Smooth muscle cell (in vitro differentiated cells): ENCODE measurements around the gene KRT3. TPM values are rescaled to one million over a fixed set of nuclear protein-coding genes. Genes with fewer than 3 reads are reported as not detected.

Experiments
- DNase-seq: peaks from one replicate; lab custom pipeline; 2025; ENCODE audit not compliant: unreplicated experiment; lab: John Stamatoyannopoulos, UW
- H2AFZ ChIP-seq: fragments of 200-600 bp; sonication (generic); 2 replicates; pipeline ENCODE4 v1.6.0; 2016; ENCODE audit warnings: antibody characterized with exemption, low read depth, mild to moderate bottlenecking
- H3F3A ChIP-seq: fragments of 200-600 bp; sonication (generic); 2 replicates; pipeline ENCODE4 v1.6.0; 2017; ENCODE audit warnings: antibody characterized with exemption, low read depth
- H3K27ac ChIP-seq: fragments of 200-600 bp; sonication (generic); 2 replicates; pipeline ENCODE4 v1.5.1; 2016; ENCODE audit warnings: low read depth, mild to moderate bottlenecking
- H3K27me3 ChIP-seq: fragments of 200-600 bp; sonication (generic); 2 replicates; pipeline ENCODE4 v1.6.1; 2016; ENCODE audit warnings: low read depth, mild to moderate bottlenecking
- H3K36me3 ChIP-seq: fragments of 200-600 bp; sonication (generic); 2 replicates; pipeline ENCODE4 v1.5.1; 2016; ENCODE audit warnings: low read depth
- H3K4me1 ChIP-seq: fragments of 200-600 bp; sonication (generic); 2 replicates; pipeline ENCODE4 v1.5.1; 2016; ENCODE audit warnings: low read depth
- H3K4me2 ChIP-seq: fragments of 200-600 bp; sonication (generic); 2 replicates; pipeline ENCODE4 v1.6.0; 2016; ENCODE audit warnings: mild to moderate bottlenecking
- H3K4me3 ChIP-seq: fragments of 200-600 bp; sonication (generic); 2 replicates; pipeline ENCODE4 v1.5.1; 2016; ENCODE audit warnings: mild to moderate bottlenecking
- H3K79me2 ChIP-seq: fragments of 200-600 bp; sonication (generic); 2 replicates; pipeline ENCODE4 v1.6.0; 2016; ENCODE audit warnings: low read depth, mild to moderate bottlenecking
- H3K9ac ChIP-seq: fragments of 200-600 bp; sonication (generic); 2 replicates; pipeline ENCODE4 v1.6.0; 2016; ENCODE audit warnings: low read depth
- H3K9me3 ChIP-seq: fragments of 200-600 bp; sonication (generic); replicated peaks from 2 replicates; pipeline ENCODE4 v1.5.1; 2016; ENCODE audit warnings: low read depth
- H4K20me1 ChIP-seq: fragments of 200-600 bp; sonication (generic); 2 replicates; pipeline ENCODE4 v1.6.0; 2016; ENCODE audit warnings: low read depth
- WGBS: methylation state at CpG from one replicate; pipeline ENCODE4 v1.1.7; 2016; ENCODE audit warnings: low lambda C conversion rate; 5-methylcytosine and 5-hydroxymethylcytosine counted together
- polyA plus RNA-seq: library from polyadenylated mRNA; unstranded; fragments of >200 nt; fragmentation: Nextera tagmentation; extraction: Ambion mirVana; gene quantifications from 2 replicates; pipeline ENCODE4 v1.2.1, GENCODE V29; 2016
- total RNA-seq: library from RNA; depleted of rRNA; stranded (reverse); fragments of >200 nt; gene quantifications from 2 replicates; pipeline ENCODE4 v1.2.3, GENCODE V29; 2014
- TF ChIP-seq, protein P1 (sequence below): fragments of 200-600 bp; sonication (generic); IDR thresholded peaks from 2 replicates; pipeline ENCODE4 v1.5.1; 2017; ENCODE audit warnings: borderline replicate concordance, mild to moderate bottlenecking, antibody characterized with exemption; ENCODE audit not compliant: insufficient read depth, poor library complexity, severe bottlenecking

The KRT3 gene
- total and polyA plus RNA-seq, 2 experiments from 2014 or later = not detected

- Histone ChIP-seq H3K4me1 (peaks cover 12% of the 10 kb centered on the region), H3K9me3 (no peaks in the 10 kb centered on the region), H3K4me3 (no peak within 1 kb of the TSS), H3K4me2 (no peak within 1 kb of the TSS), H3K36me3 (no peaks in the 10 kb centered on the region), H3K27me3 (peaks cover 20% of the 10 kb centered on the region), H4K20me1 (no peaks in the 10 kb centered on the region), H3K27ac (no peak within 1 kb of the TSS), H3K79me2 (no peaks in the 10 kb centered on the region), H3F3A (no peaks in the 10 kb centered on the region), H3K9ac (no peak within 1 kb of the TSS), H2AFZ (no peak within 1 kb of the TSS)
- TF ChIP-seq, protein P1, sequence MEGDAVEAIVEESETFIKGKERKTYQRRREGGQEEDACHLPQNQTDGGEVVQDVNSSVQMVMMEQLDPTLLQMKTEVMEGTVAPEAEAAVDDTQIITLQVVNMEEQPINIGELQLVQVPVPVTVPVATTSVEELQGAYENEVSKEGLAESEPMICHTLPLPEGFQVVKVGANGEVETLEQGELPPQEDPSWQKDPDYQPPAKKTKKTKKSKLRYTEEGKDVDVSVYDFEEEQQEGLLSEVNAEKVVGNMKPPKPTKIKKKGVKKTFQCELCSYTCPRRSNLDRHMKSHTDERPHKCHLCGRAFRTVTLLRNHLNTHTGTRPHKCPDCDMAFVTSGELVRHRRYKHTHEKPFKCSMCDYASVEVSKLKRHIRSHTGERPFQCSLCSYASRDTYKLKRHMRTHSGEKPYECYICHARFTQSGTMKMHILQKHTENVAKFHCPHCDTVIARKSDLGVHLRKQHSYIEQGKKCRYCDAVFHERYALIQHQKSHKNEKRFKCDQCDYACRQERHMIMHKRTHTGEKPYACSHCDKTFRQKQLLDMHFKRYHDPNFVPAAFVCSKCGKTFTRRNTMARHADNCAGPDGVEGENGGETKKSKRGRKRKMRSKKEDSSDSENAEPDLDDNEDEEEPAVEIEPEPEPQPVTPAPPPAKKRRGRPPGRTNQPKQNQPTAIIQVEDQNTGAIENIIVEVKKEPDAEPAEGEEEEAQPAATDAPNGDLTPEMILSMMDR = no peak
- 86% methylated on average over 15 of the region's 15 CpGs for WGBS
- no peak for DNase-seq
Measured at GRCh38 chr12:52813885-52814709, 18.2 kb upstream of the KRT3 start, which contains the start of gene KRT4. Gene KRT4, minus strand, starts transcription at chr12:52814116. Its CDS starts 58 bp downstream, at chr12:52814058.

GRCh38 chr12:52813203-52813819 lies 17.4 kb upstream of the KRT3 start:
- Histone ChIP-seq H3K9ac (no peak overlapping the region), H3K9me3 (no peaks in the 10 kb centered on the region), H4K20me1 (no peaks in the 10 kb centered on the region), H3K4me2 (no peak overlapping the region), H3K79me2 (no peaks in the 10 kb centered on the region), H3K4me3 (no peak overlapping the region), H3K4me1 (peaks cover 5% of the 10 kb centered on the region), H2AFZ (no peak overlapping the region), H3K27ac (no peak overlapping the region), H3K36me3 (no peaks in the 10 kb centered on the region), H3F3A (no peaks in the 10 kb centered on the region), H3K27me3 (peaks cover 28% of the 10 kb centered on the region)
- TF ChIP-seq, protein P1 = no peak
- no peak for DNase-seq
- WGBS = 93% methylated on average over 10 of the region's 10 CpGs

- H3K36me3 ChIP-seq = no peaks in the 10 kb centered on the region
- TF ChIP-seq, protein P1 = no peak
Measured at GRCh38 chr12:52812749-52813148, 16.8 kb upstream of the KRT3 start.

More at GRCh38 chr12:52812749-52813148, 16.8 kb upstream of the KRT3 start:
- Histone ChIP-seq H3K9me3 (no peaks in the 10 kb centered on the region), H2AFZ (no peak overlapping the region), H4K20me1 (no peaks in the 10 kb centered on the region), H3K9ac (no peak overlapping the region), H3K4me1 (peaks cover under 1% of the 10 kb centered on the region), H3K4me2 (no peak overlapping the region), H3K4me3 (no peak overlapping the region), H3K79me2 (no peaks in the 10 kb centered on the region), H3F3A (no peaks in the 10 kb centered on the region), H3K27ac (no peak overlapping the region), H3K27me3 (peaks cover 33% of the 10 kb centered on the region)
- 68% methylated on average over 3 of the region's 3 CpGs for WGBS
- no peak for DNase-seq
